ENCODE data around the gene RYR2. TPM values are rescaled to one million over a fixed set of nuclear protein-coding genes. Genes with fewer than 3 reads are reported as not detected.
"Not testable (repeated sequence)": the region's sequence is repeated elsewhere in the genome, so short reads cannot be mapped to it uniquely, and the experiment has no call there.

Gene RYR2
- total RNA-seq, 1 experiment from 2014 or later: 4.7 TPM

GRCh38 chr1:237316352-237316751 lies 274.4 kb downstream of the RYR2 start:
- no peak for DNase-seq (ENCODE audit: extremely low read depth, low read depth)

GRCh38 chr1:237318748-237319147 lies 276.8 kb downstream of the RYR2 start:
- DNase-seq (ENCODE audit: extremely low read depth, low read depth): no peak

- no peak for DNase-seq (ENCODE audit: extremely low read depth, low read depth)
Measured at GRCh38 chr1:237320890-237321289, 278.9 kb downstream of the RYR2 start.

GRCh38 chr1:237324226-237324625 lies 282.2 kb downstream of the RYR2 start:
- no peak for DNase-seq (ENCODE audit: extremely low read depth, low read depth)

GRCh38 chr1:237327061-237327460 lies 285.1 kb downstream of the RYR2 start:
- no peak for DNase-seq (ENCODE audit: extremely low read depth, low read depth)

GRCh38 chr1:237340892-237341291 lies 298.9 kb downstream of the RYR2 start:
- DNase-seq (ENCODE audit: extremely low read depth, low read depth): no peak

- DNase-seq (ENCODE audit: extremely low read depth, low read depth): no peak
Measured at GRCh38 chr1:237341391-237341790, 299.4 kb downstream of the RYR2 start.

GRCh38 chr1:237342730-237343129 lies 300.7 kb downstream of the RYR2 start:
- DNase-seq (ENCODE audit: extremely low read depth, low read depth): no peak

- DNase-seq (ENCODE audit: extremely low read depth, low read depth): no peak
Measured at GRCh38 chr1:237352747-237353146, 310.8 kb downstream of the RYR2 start.

- DNase-seq (ENCODE audit: extremely low read depth, low read depth): no peak
Measured at GRCh38 chr1:237353918-237354317, 311.9 kb downstream of the RYR2 start.

GRCh38 chr1:237355022-237355421 lies 313.0 kb downstream of the RYR2 start:
- DNase-seq (ENCODE audit: extremely low read depth, low read depth): no peak

GRCh38 chr1:237358555-237358954 lies 316.6 kb downstream of the RYR2 start:
- DNase-seq (ENCODE audit: extremely low read depth, low read depth): no peak

- DNase-seq (ENCODE audit: extremely low read depth, low read depth): no peak
Measured at GRCh38 chr1:237367758-237368157, 325.8 kb downstream of the RYR2 start.

- DNase-seq (ENCODE audit: extremely low read depth, low read depth): not testable (repeated sequence)
Measured at GRCh38 chr1:237371477-237371876, 329.5 kb downstream of the RYR2 start.

GRCh38 chr1:237383791-237384190 lies 341.8 kb downstream of the RYR2 start:
- no peak for DNase-seq (ENCODE audit: extremely low read depth, low read depth)

- DNase-seq (ENCODE audit: extremely low read depth, low read depth): no peak
Measured at GRCh38 chr1:237384213-237384612, 342.2 kb downstream of the RYR2 start.

- peak; percentile 31 for DNase-seq (ENCODE audit: extremely low read depth, low read depth)
Measured at GRCh38 chr1:237386362-237387143, 344.6 kb downstream of the RYR2 start.

- DNase-seq (ENCODE audit: extremely low read depth, low read depth): no peak
Measured at GRCh38 chr1:237387144-237387505, 345.1 kb downstream of the RYR2 start.

- DNase-seq (ENCODE audit: extremely low read depth, low read depth): no peak
Measured at GRCh38 chr1:237390823-237391222, 348.8 kb downstream of the RYR2 start.

- no peak for DNase-seq (ENCODE audit: extremely low read depth, low read depth)
Measured at GRCh38 chr1:237393632-237394031, 351.6 kb downstream of the RYR2 start.

- no peak for DNase-seq (ENCODE audit: extremely low read depth, low read depth)
Measured at GRCh38 chr1:237394281-237394680, 352.3 kb downstream of the RYR2 start.

- no peak for DNase-seq (ENCODE audit: extremely low read depth, low read depth)
Measured at GRCh38 chr1:237396426-237396825, 354.4 kb downstream of the RYR2 start.

GRCh38 chr1:237398751-237399150 lies 356.8 kb downstream of the RYR2 start:
- no peak for DNase-seq (ENCODE audit: extremely low read depth, low read depth)
